ENCODE measurements around the gene PTPN14.

DNA sequence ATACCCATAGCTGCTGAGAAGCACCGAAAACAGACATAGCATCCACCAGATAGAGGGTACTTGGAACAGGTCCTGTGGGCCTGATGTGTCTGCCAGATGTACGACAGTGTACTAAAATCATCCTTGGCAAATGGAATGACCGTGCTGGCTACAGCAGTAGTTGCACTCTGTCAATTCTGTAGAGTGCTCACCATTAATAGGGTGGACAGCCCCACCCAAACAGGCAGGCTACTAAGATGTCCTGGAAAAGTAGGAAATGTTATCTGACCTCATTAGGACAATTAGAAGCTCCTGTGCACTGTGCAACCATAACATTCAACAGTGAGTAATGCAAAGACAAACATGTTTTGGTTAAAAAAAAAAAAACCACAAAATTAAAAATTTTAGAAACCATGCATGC is 106.2 kb downstream of the PTPN14 start:
- TF ChIP-seq, protein P1, sequence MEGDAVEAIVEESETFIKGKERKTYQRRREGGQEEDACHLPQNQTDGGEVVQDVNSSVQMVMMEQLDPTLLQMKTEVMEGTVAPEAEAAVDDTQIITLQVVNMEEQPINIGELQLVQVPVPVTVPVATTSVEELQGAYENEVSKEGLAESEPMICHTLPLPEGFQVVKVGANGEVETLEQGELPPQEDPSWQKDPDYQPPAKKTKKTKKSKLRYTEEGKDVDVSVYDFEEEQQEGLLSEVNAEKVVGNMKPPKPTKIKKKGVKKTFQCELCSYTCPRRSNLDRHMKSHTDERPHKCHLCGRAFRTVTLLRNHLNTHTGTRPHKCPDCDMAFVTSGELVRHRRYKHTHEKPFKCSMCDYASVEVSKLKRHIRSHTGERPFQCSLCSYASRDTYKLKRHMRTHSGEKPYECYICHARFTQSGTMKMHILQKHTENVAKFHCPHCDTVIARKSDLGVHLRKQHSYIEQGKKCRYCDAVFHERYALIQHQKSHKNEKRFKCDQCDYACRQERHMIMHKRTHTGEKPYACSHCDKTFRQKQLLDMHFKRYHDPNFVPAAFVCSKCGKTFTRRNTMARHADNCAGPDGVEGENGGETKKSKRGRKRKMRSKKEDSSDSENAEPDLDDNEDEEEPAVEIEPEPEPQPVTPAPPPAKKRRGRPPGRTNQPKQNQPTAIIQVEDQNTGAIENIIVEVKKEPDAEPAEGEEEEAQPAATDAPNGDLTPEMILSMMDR (conservative IDR thresholded peaks at IDR 0.05; ENCODE audit: low read length), result no peak
- no peak for TF ChIP-seq EZH2phosphoT487 (IDR thresholded peaks at IDR 0.05; ENCODE audit: borderline replicate concordance)
